Measurements from ENCODE around the gene PSMF1. TPM values are rescaled to one million over a fixed set of nuclear protein-coding genes. Genes with fewer than 3 reads are reported as not detected.

PSMF1 gene
- total RNA-seq, 1 experiment from 2014 or later = 153 TPM

- RAD21 ChIA-PET (ENCODE audit: low non-redundant PET in 1 of 2, low total read pairs in 2 of 2, uncharacterized antibody in 2 of 2, unreplicated experiment in 2 of 2) = no interaction called here
- intact Hi-C loops (cut with micrococcal nuclease) = loop anchor here (10.0 kb wide), 1 partner anchor 131 kb away; no protein-coding TSS in a partner anchor
Observed at GRCh38 chr20:1105599-1106194, 12.7 kb upstream of the PSMF1 start.

GRCh38 chr20:1107176-1107575, 11.2 kb upstream of the PSMF1 start:
- Histone ChIP-seq H3K9ac (ENCODE audit: low read length) (no peak overlapping the region), H3K9me2 (ENCODE audit: insufficient read depth) (no peaks in the 10 kb centered on the region), H4K20me1 (ENCODE audit: insufficient read depth) (no peaks in the 10 kb centered on the region), H3K27me3 (ENCODE audit: insufficient read depth, low read length) (no peaks in the 10 kb centered on the region), H2AFZ (ENCODE audit: low read depth, low read length, poor library complexity, severe bottlenecking) (no peak overlapping the region), H3K4me1 (ENCODE audit: control insufficient read depth in 1 of 2, insufficient read depth in 2 of 2, low read length in 2 of 2) (no peaks in the 10 kb centered on the region), H3K9me3 (ENCODE audit: control insufficient read depth in 1 of 2, insufficient read depth in 1 of 2, low read depth in 1 of 2, low read length in 2 of 2) (0 out of 4 replicates have a peak, but pooled peaks cover 3 to 4% of the 10 kb centered on the region in 2 experiments), H3K4me3 (replicated peaks in 1 of 2; ENCODE audit: low read depth in 1 of 2, low read length in 2 of 2) (no peak overlapping the region), H3K79me2 (ENCODE audit: insufficient read depth, low read length) (no peaks in the 10 kb centered on the region), H3K27ac (ENCODE audit: low read depth, low read length) (no peak overlapping the region), H3K36me3 (ENCODE audit: control insufficient read depth in 1 of 2, insufficient read depth in 2 of 2, low read length in 2 of 2) (no peaks in the 10 kb centered on the region), H3K4me2 (ENCODE audit: low read length) (no peak overlapping the region)
- intact Hi-C loops (cut with micrococcal nuclease) = loop anchor here (10.0 kb wide), 1 partner anchor 132 kb away; no protein-coding TSS in a partner anchor
- ATAC-seq = no peak
- CTCF ChIA-PET = no interaction called here
- DNase-seq (ENCODE audit: low read depth, low spot score) = no peak
- no TSS peak for BruUV-seq (replicated peaks)
- POLR2A ChIA-PET = no interaction called here
- TF ChIP-seq EZH2phosphoT487 (IDR thresholded peaks at IDR 0.05; ENCODE audit: borderline replicate concordance) = no peak
- no peak for TF ChIP-seq FOSL1 (IDR thresholded peaks at IDR 0.05; ENCODE audit: low read depth)
- TF ChIP-seq JUND (IDR thresholded peaks at IDR 0.05) = no peak
- RAD21 ChIA-PET (ENCODE audit: low non-redundant PET in 1 of 2, low total read pairs in 2 of 2, uncharacterized antibody in 2 of 2, unreplicated experiment in 2 of 2) = no interaction called here

More at GRCh38 chr20:1105599-1106194, 12.7 kb upstream of the PSMF1 start:
- no peak overlapping the region for H3K27ac ChIP-seq (ENCODE audit: low read depth, low read length)
- no peak overlapping the region for H2AFZ ChIP-seq (ENCODE audit: low read depth, low read length, poor library complexity, severe bottlenecking)
- H3K4me1 ChIP-seq (ENCODE audit: control insufficient read depth in 1 of 2, insufficient read depth in 2 of 2, low read length in 2 of 2) = no peaks in the 10 kb centered on the region
- no peaks in the 10 kb centered on the region for H3K79me2 ChIP-seq (ENCODE audit: insufficient read depth, low read length)
- no peak overlapping the region for H3K9ac ChIP-seq (ENCODE audit: low read length)
- TF ChIP-seq EZH2 (IDR thresholded peaks at IDR 0.05) (no peak), EZH2phosphoT487 (IDR thresholded peaks at IDR 0.05; ENCODE audit: borderline replicate concordance) (no peak), POLR2A (IDR thresholded peaks at IDR 0.05; ENCODE audit: borderline replicate concordance, extremely low read depth, insufficient read depth, insufficient read length) (no peak), POLR2AphosphoS5 (IDR thresholded peaks at IDR 0.05; ENCODE audit: low read depth, low read length) (no peak), TCF7L2 (IDR thresholded peaks at IDR 0.05; ENCODE audit: borderline replicate concordance, extremely low read depth, insufficient read depth, insufficient read length) (no peak), ZFX (IDR thresholded peaks at IDR 0.05) (no peak), ELF1 (IDR thresholded peaks at IDR 0.05; ENCODE audit: borderline replicate concordance, low read depth) (no peak)
- DNase-seq (ENCODE audit: low read depth, low spot score) (no peak), ATAC-seq (no peak)
- H3K9me3 ChIP-seq (ENCODE audit: control insufficient read depth in 1 of 2, insufficient read depth in 1 of 2, low read depth in 1 of 2, low read length in 2 of 2) = 0 out of 4 replicates have a peak, but pooled peaks cover 4 to 5% of the 10 kb centered on the region in 2 experiments
- H3K4me3 ChIP-seq (replicated peaks in 1 of 2; ENCODE audit: low read depth in 1 of 2, low read length in 2 of 2) = no peak overlapping the region
- CTCF ChIA-PET = no interaction called here
- H4K20me1 ChIP-seq (ENCODE audit: insufficient read depth) = no peaks in the 10 kb centered on the region
- H3K9me2 ChIP-seq (ENCODE audit: insufficient read depth) = no peaks in the 10 kb centered on the region
- no peaks in the 10 kb centered on the region for H3K27me3 ChIP-seq (ENCODE audit: insufficient read depth, low read length)
- POLR2A ChIA-PET = no interaction called here
- H3K36me3 ChIP-seq (ENCODE audit: control insufficient read depth in 1 of 2, insufficient read depth in 2 of 2, low read length in 2 of 2) = no peaks in the 10 kb centered on the region
- no peak overlapping the region for H3K4me2 ChIP-seq (ENCODE audit: low read length)
- no TSS peak for BruUV-seq (replicated peaks)
